PC-3 (cell line): Measurements from ENCODE around the gene SPEN.

ENCODE experiments used
- EZH2 ChIP-seq: fragments of 300-600 bp; sonication (generic); IDR thresholded peaks from one replicate; pipeline ENCODE4 v1.6.1; 2017; ENCODE audit warnings: antibody characterized with exemption, mild to moderate bottlenecking, low read length; ENCODE audit not compliant: unreplicated experiment
- EZH2phosphoT487 ChIP-seq: fragments of 300-600 bp; sonication (generic); IDR thresholded peaks from 2 replicates; pipeline ENCODE4 v1.6.1; 2018; ENCODE audit warnings: mild to moderate bottlenecking, antibody characterized with exemption, low read length, borderline replicate concordance
- TF ChIP-seq, protein P1 (sequence below): fragments of 300-600 bp; sonication (generic); conservative IDR thresholded peaks from 2 replicates; pipeline ENCODE4 v1.5.1; 2017; ENCODE audit warnings: antibody characterized with exemption, low read depth, mild to moderate bottlenecking, low read length

DNA sequence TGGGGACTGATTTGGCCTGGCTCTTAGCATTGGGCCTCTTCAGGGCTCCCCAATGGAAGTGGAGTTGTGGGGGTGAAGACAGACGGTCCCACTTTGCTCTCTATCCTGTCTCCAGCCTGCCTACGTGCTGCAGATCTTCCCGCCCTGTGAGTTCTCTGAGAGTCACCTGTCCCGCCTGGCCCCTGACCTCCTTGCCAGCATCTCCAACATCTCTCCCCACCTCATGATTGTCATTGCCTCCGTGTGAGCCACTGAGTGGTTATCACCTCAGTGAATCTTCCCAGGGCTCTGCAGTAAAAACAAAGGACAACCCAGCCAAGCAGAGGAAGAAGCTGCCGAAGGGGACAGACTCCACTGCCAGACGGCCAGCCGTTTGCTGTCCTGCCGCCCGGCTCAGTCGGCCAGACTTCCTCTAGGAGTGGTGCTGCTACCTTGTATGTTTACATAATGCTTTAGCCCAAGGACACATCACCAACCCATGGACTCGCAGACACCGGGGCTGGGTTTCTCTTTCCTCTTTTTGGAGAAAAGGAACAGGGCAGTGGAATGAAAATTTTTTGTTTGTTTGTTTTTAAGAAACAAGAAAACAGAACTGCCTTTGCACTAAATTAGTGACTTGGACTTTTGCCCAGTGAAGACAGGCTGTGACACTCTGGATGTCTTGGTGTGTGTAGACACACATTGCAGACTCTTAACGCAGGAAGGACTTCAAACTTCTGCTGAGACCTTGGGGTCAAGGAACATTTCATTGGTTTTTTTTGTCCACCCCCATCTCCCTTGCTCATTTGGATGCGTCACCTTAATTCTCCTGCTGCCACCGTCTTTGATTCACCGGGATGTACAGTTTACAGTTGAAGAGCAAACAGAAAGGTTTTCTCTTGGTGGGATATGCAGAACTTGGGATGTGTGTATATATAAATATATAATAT lies 91.9 kb downstream of the SPEN start:
- TF ChIP-seq EZH2 (no peak), EZH2phosphoT487 (no peak)
- TF ChIP-seq, protein P1, sequence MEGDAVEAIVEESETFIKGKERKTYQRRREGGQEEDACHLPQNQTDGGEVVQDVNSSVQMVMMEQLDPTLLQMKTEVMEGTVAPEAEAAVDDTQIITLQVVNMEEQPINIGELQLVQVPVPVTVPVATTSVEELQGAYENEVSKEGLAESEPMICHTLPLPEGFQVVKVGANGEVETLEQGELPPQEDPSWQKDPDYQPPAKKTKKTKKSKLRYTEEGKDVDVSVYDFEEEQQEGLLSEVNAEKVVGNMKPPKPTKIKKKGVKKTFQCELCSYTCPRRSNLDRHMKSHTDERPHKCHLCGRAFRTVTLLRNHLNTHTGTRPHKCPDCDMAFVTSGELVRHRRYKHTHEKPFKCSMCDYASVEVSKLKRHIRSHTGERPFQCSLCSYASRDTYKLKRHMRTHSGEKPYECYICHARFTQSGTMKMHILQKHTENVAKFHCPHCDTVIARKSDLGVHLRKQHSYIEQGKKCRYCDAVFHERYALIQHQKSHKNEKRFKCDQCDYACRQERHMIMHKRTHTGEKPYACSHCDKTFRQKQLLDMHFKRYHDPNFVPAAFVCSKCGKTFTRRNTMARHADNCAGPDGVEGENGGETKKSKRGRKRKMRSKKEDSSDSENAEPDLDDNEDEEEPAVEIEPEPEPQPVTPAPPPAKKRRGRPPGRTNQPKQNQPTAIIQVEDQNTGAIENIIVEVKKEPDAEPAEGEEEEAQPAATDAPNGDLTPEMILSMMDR = no peak
